HepG2 (cell line): ENCODE results near the gene LRP1-AS. TPM values are rescaled to one million over a fixed set of nuclear protein-coding genes. Genes with fewer than 3 reads are reported as not detected.

Source experiments
- DPF2 ChIP-seq: sonication (generic); formaldehyde crosslinking; IDR thresholded peaks from 2 replicates; pipeline ENCODE4 v1.4.0; 2020; ENCODE audit warnings: mild to moderate bottlenecking, low read depth, missing genetic modification reagents, borderline replicate concordance
- FOXA1 ChIP-seq, 2 experiments: fragments of 450-650 bp in 1 of 2; sonication (generic) in 1 of 2; formaldehyde crosslinking in 1 of 2; IDR thresholded peaks; 2 replicates each; pipeline versions ENCODE4 v1.4.0 to v1.6.1; 2016 to 2020; ENCODE audit warnings: missing genetic modification reagents in 1 of 2
- FOXP1 ChIP-seq, 2 experiments: fragments of 450-650 bp in 1 of 2; IDR thresholded peaks; 2 replicates each; pipeline ENCODE4 v1.6.1; 2017 to 2018; ENCODE audit warnings: antibody characterized with exemption in 1 of 2
- GATAD1 ChIP-seq: IDR thresholded peaks from 2 replicates; pipeline ENCODE4 v1.6.1; 2016; ENCODE audit warnings: missing genetic modification reagents, missing compliant biosample characterization
- GMEB2 ChIP-seq: IDR thresholded peaks from 2 replicates; pipeline ENCODE4 v1.6.1; 2016; ENCODE audit warnings: missing biosample characterization, missing genetic modification reagents, low read depth
- HNF4G ChIP-seq, 2 experiments: sonication (generic) in 1 of 2; formaldehyde crosslinking in 1 of 2; IDR thresholded peaks; 2 replicates each; pipeline versions ENCODE4 v1.4.0 to v1.6.1; 2011 to 2020; ENCODE audit warnings: borderline replicate concordance in 2 of 2, low read depth in 2 of 2, mild to moderate bottlenecking in 2 of 2, low read length in 1 of 2, missing genetic modification reagents in 1 of 2, moderate library complexity in 1 of 2
- HOXA3 ChIP-seq: sonication (generic); formaldehyde crosslinking; IDR thresholded peaks from 2 replicates; pipeline ENCODE4 v1.5.0; 2020; ENCODE audit warnings: missing genetic modification reagents
- IRX3 ChIP-seq: sonication (generic); formaldehyde crosslinking; IDR thresholded peaks from 2 replicates; pipeline ENCODE4 v1.8.1; 2023; ENCODE audit warnings: mild to moderate bottlenecking, low read depth, missing genetic modification reagents, borderline replicate concordance
- KDM2A ChIP-seq: sonication (generic); formaldehyde crosslinking; IDR thresholded peaks from 2 replicates; pipeline ENCODE4 v1.4.0; 2020; ENCODE audit warnings: low read depth, missing genetic modification reagents, borderline replicate concordance
- KLF16 ChIP-seq, 2 experiments: sonication (generic) in 1 of 2; formaldehyde crosslinking in 1 of 2; IDR thresholded peaks; 2 replicates each; pipeline versions ENCODE4 v1.6.1 to v1.8.0; 2016 to 2023; ENCODE audit warnings: missing genetic modification reagents in 2 of 2, missing compliant biosample characterization in 1 of 2
- MIXL1 ChIP-seq: IDR thresholded peaks from 2 replicates; pipeline ENCODE4 v1.6.1; 2016
- NKX3-1 ChIP-seq: sonication (generic); formaldehyde crosslinking; IDR thresholded peaks from 2 replicates; pipeline ENCODE4 v1.5.0; 2020; ENCODE audit warnings: missing genetic modification reagents
- POGK ChIP-seq: sonication (generic); formaldehyde crosslinking; conservative IDR thresholded peaks from 2 replicates; pipeline ENCODE4 v1.8.0; 2022; ENCODE audit warnings: mild to moderate bottlenecking, moderate library complexity, missing genetic modification reagents
- PPARG ChIP-seq: conservative IDR thresholded peaks from 2 replicates; pipeline ENCODE4 v1.6.1; 2016; ENCODE audit warnings: missing biosample characterization, missing genetic modification reagents
- RXRB ChIP-seq: IDR thresholded peaks from 2 replicates; pipeline ENCODE4 v1.6.1; 2016; ENCODE audit warnings: borderline replicate concordance, missing genetic modification reagents, missing compliant biosample characterization
- SOX13 ChIP-seq, 3 experiments: fragments of 450-650 bp in 1 of 3; sonication (generic) in 1 of 3; formaldehyde crosslinking in 1 of 3; IDR thresholded peaks in 2 of 3; conservative IDR thresholded peaks in 1 of 3; 2 replicates each; pipeline versions ENCODE4 v1.5.0 to v1.6.1; 2016 to 2020; ENCODE audit warnings: antibody characterized with exemption in 1 of 3, mild to moderate bottlenecking in 1 of 3, missing compliant biosample characterization in 1 of 3, missing genetic modification reagents in 1 of 3, moderate library complexity in 1 of 3
- TBX2 ChIP-seq: sonication (generic); formaldehyde crosslinking; IDR thresholded peaks from 2 replicates; pipeline ENCODE4 v1.5.0; 2020; ENCODE audit warnings: missing genetic modification reagents, mild to moderate bottlenecking, borderline replicate concordance
- TFDP2 ChIP-seq: sonication (generic); formaldehyde crosslinking; IDR thresholded peaks from 2 replicates; pipeline ENCODE4 v1.4.0; 2020; ENCODE audit warnings: missing genetic modification reagents
- THRA ChIP-seq: sonication (generic); formaldehyde crosslinking; IDR thresholded peaks from 2 replicates; pipeline ENCODE4 v1.4.0; 2020; ENCODE audit warnings: missing genetic modification reagents, borderline replicate concordance
- ZBTB7B ChIP-seq: sonication (generic); formaldehyde crosslinking; IDR thresholded peaks from 2 replicates; pipeline ENCODE4 v1.4.0; 2020; ENCODE audit warnings: missing genetic modification reagents
- ZMYM4 ChIP-seq: sonication (generic); formaldehyde crosslinking; IDR thresholded peaks from 2 replicates; pipeline ENCODE4 v1.8.1; 2023; ENCODE audit warnings: mild to moderate bottlenecking, missing genetic modification reagents
- ZNF205 ChIP-seq: IDR thresholded peaks from 2 replicates; pipeline ENCODE4 v1.6.1; 2018; ENCODE audit warnings: missing biosample characterization, missing genetic modification reagents
- polyA plus RNA-seq, 8 experiments: library from polyadenylated mRNA; depleted of rRNA in 3 of 8; stranded (reverse) in 7 of 8; unstranded in 1 of 8; fragments of >200 nt; fragmentation: Illumina TruSeq in 4 of 8; extraction: Trizol in 4 of 8; gene quantifications; 2 replicates each; pipeline versions ENCODE4 v1.2.1 to v1.2.3, GENCODE V29; 2011 to 2016; ENCODE audit warnings: low read depth in 4 of 8, missing spikeins in 1 of 8, mixed read lengths in 1 of 8; ENCODE audit not compliant: insufficient read depth in 1 of 8
- total RNA-seq, 5 experiments: library from RNA; depleted of rRNA; stranded (reverse); fragments of >200 nt; fragmentation: Illumina TruSeq; extraction: Trizol; gene quantifications; 2 replicates each; pipeline ENCODE4 v1.2.3, GENCODE V29; 2016; ENCODE audit warnings: low read depth in 1 of 5

Gene LRP1-AS
- total and polyA plus RNA-seq, 2 of the 13 experiments (the other 11 are each of a cell fraction or from before 2014, with no cell fraction given) = 0.20 TPM; not detected in 1

GRCh38 chr12:57130941-57131340 lies 16.5 kb downstream of the LRP1-AS start (continued):
- TF ChIP-seq GATAD1 (CRISPR knock-in tag) (0 out of 2 replicates have a peak, but pooled peaks have one; percentile 30), TBX2 (peak; percentile 39; the same call in 1 of the 2 replicates), NKX3-1 (CRISPR knock-in tag) (no peak), THRA (CRISPR knock-in tag) (peak; percentile 76; the same call in 1 of the 2 replicates), TFDP2 (CRISPR knock-in tag) (no peak), ZMYM4 (CRISPR knock-in tag) (0 out of 2 replicates have a peak, but pooled peaks have one; percentile 32), FOXP1 (IDR thresholded peaks at IDR 0.05) (no peak), FOXP1 (CRISPR knock-in tag; IDR thresholded peaks at IDR 0.05) (peak; percentile 70), HOXA3 (CRISPR knock-in tag) (peak; percentile 61), DPF2 (CRISPR knock-in tag) (0 out of 2 replicates have a peak, but pooled peaks have one; percentile 41), PPARG (CRISPR knock-in tag) (peak; percentile 82), KDM2A (no peak), POGK (CRISPR knock-in tag) (0 out of 2 replicates have a peak, but pooled peaks have one; percentile 19), MIXL1 (CRISPR knock-in tag) (0 out of 2 replicates have a peak, but pooled peaks have one; percentile 34), IRX3 (CRISPR knock-in tag) (no peak), SOX13 (IDR thresholded peaks at IDR 0.05) (0 out of 2 replicates have a peak, but pooled peaks have one; percentile 10), SOX13 (CRISPR knock-in tag; conservative IDR thresholded peaks at IDR 0.05 in 1 of 2, IDR thresholded peaks at IDR 0.05 in 1 of 2) (peak in 1 of 2 experiments; percentile 80; a peak in 2 of 4 replicates), ZNF205 (CRISPR knock-in tag) (0 out of 2 replicates have a peak, but pooled peaks have one; percentile 54), HNF4G (IDR thresholded peaks at IDR 0.05; ENCODE audit: borderline replicate concordance, low read depth, low read length) (peak; percentile 89), HNF4G (CRISPR knock-in tag; IDR thresholded peaks at IDR 0.05; ENCODE audit: borderline replicate concordance, low read depth) (peak; percentile 39; the same call in 1 of the 2 replicates), ZBTB7B (CRISPR knock-in tag) (peak; percentile 81; the same call in 1 of the 2 replicates), RXRB (CRISPR knock-in tag) (peak; percentile 87), GMEB2 (CRISPR knock-in tag) (no peak), KLF16 (CRISPR knock-in tag; IDR thresholded peaks at IDR 0.05) (peak in 1 of 2 experiments; percentile 28; a peak in 1 of 4 replicates), FOXA1 (IDR thresholded peaks at IDR 0.05) (peak; percentile 35; the same call in 1 of the 2 replicates), FOXA1 (CRISPR knock-in tag; IDR thresholded peaks at IDR 0.05) (peak; percentile 96)
